Measurements from ENCODE around the gene NKX1-2. TPM values are rescaled to one million over a fixed set of nuclear protein-coding genes. Genes with fewer than 3 reads are reported as not detected.

Gene NKX1-2
- total RNA-seq, 6 experiments from 2014 or later, result not detected

- WGBS (ENCODE audit: insufficient coverage, low coverage, low lambda C conversion rate, missing lambda C conversion rate), result 53% methylated on average over 2 of the region's 2 CpGs
- Histone ChIP-seq H3K9me3 (no peaks in the 10 kb centered on the region), H3K27ac (no peak overlapping the region), H3K4me1 (peaks cover 0 to 11% (median 2%) of the 10 kb centered on the region in 4 donors), H3K36me3 (peaks cover 0 to 21% (median 0%) of the 10 kb centered on the region in 4 donors), H3K27me3 (no peaks in the 10 kb centered on the region), H3K4me3 (no peak overlapping the region)
- no peak for DNase-seq
- intact Hi-C loops (cut with DNase I), result no loop called here
- peak in 3 of 4 donors; percentile 40 to 49 (median 46) for ATAC-seq
- TF ChIP-seq POLR2A (IDR thresholded peaks at IDR 0.05), result no peak
- TF ChIP-seq CTCF (IDR thresholded peaks at IDR 0.05), result no peak
Observed at GRCh38 chr10:124407456-124407855, 42.4 kb downstream of the NKX1-2 start.

GRCh38 chr10:124403548-124403947 is 46.3 kb downstream of the NKX1-2 start:
- intact Hi-C loops (cut with DNase I), result no loop called here
- DNase-seq (no peak), ATAC-seq (peak; percentile 95 to 98 (median 97))
- peaks cover 0 to 50% (median 5%) of the 10 kb centered on the region in 4 donors for H3K36me3 ChIP-seq
- H3K27ac ChIP-seq, result no peak overlapping the region
- no peaks in the 10 kb centered on the region for H3K9me3 ChIP-seq
- 50% methylated on average over 8 of the region's 8 CpGs for WGBS (ENCODE audit: insufficient coverage, low coverage, low lambda C conversion rate, missing lambda C conversion rate)
- H3K4me3 ChIP-seq, result no peak overlapping the region
- peaks cover 0 to 11% (median 2%) of the 10 kb centered on the region in 4 donors for H3K4me1 ChIP-seq
- no peak for TF ChIP-seq POLR2A (IDR thresholded peaks at IDR 0.05)
- peak; percentile 63 to 66 (median 63) for TF ChIP-seq CTCF (IDR thresholded peaks at IDR 0.05)
- no peaks in the 10 kb centered on the region for H3K27me3 ChIP-seq

- Histone ChIP-seq H3K36me3 (peaks cover 0 to 61% (median 7%) of the 10 kb centered on the region in 4 donors), H3K4me1 (peaks cover 0 to 5% (median 1%) of the 10 kb centered on the region in 4 donors), H3K27me3 (no peaks in the 10 kb centered on the region), H3K27ac (no peak overlapping the region), H3K4me3 (no peak overlapping the region), H3K9me3 (no peaks in the 10 kb centered on the region)
- DNase-seq, result no peak
- TF ChIP-seq POLR2A (IDR thresholded peaks at IDR 0.05) (no peak), CTCF (IDR thresholded peaks at IDR 0.05) (no peak)
- no peak for ATAC-seq
- intact Hi-C loops (cut with DNase I), result no loop called here
- WGBS (ENCODE audit: insufficient coverage, low coverage, low lambda C conversion rate, missing lambda C conversion rate), result 42% methylated on average over 2 of the region's 2 CpGs
Observed at GRCh38 chr10:124402273-124402672, 47.6 kb downstream of the NKX1-2 start.

GRCh38 chr10:124401633-124402032 is 48.2 kb downstream of the NKX1-2 start:
- Histone ChIP-seq H3K9me3 (no peaks in the 10 kb centered on the region), H3K4me1 (no peaks in the 10 kb centered on the region), H3K36me3 (peaks cover 0 to 61% (median 7%) of the 10 kb centered on the region in 4 donors), H3K4me3 (no peak overlapping the region), H3K27ac (no peak overlapping the region), H3K27me3 (no peaks in the 10 kb centered on the region)
- ATAC-seq (no peak), DNase-seq (no peak)
- 94% methylated on average over 3 of the region's 5 CpGs for WGBS (ENCODE audit: insufficient coverage, low coverage, low lambda C conversion rate, missing lambda C conversion rate)
- intact Hi-C loops (cut with DNase I), result no loop called here
- TF ChIP-seq POLR2A (IDR thresholded peaks at IDR 0.05) (no peak), CTCF (IDR thresholded peaks at IDR 0.05) (no peak)

Other genes starting within 250 kb of the NKX1-2 start
- gene OAT, start 31.1 kb downstream of the NKX1-2 start, total RNA-seq, result 10 to 100 TPM in 4 of 6 experiments, 1 to 10 TPM in 2; 5.2 to 43.8 (median 20.1) TPM
- 10 to 100 TPM; 19.3 to 56.3 (median 36.3) TPM for gene LHPP, start 11.8 kb upstream of the NKX1-2 start, total RNA-seq

Data from right lobe of liver (tissue), 6 donors.